Spleen (tissue), 7 donors: ENCODE data around the gene SRPK2.

ENCODE experiments used
- CTCF ChIP-seq, 11 experiments: fragments of 200-600 bp in 7 of 11; fragments of 450-650 bp in 4 of 11; sonication (generic) in 4 of 11; IDR thresholded peaks in 8 of 11; conservative IDR thresholded peaks in 3 of 11; 1 replicate in 7 of 11; 2 replicates in 4 of 11; pipeline versions ENCODE4 v1.4.0 to v1.8.0; 2016 to 2021; ENCODE audit warnings: antibody characterized with exemption in 11 of 11, inconsistent platforms in 4 of 11, mild to moderate bottlenecking in 1 of 11
- POLR2A ChIP-seq, 3 donors: fragments of 450-650 bp; IDR thresholded peaks; one replicate each; pipeline ENCODE4 v1.5.1; 2017; ENCODE audit warnings: antibody characterized with exemption in 3 of 3, mild to moderate bottlenecking in 1 of 3
- POLR2AphosphoS5 ChIP-seq, 3 donors: sonication (generic); formaldehyde crosslinking; IDR thresholded peaks; one replicate each; pipeline ENCODE4 v1.5.1; 2017; ENCODE audit warnings: antibody characterized with exemption in 3 of 3
- donor health status: DM: no; HTN: no; CAD: no; lungs with moderate emphysema.
- donor health status: DM: no; HTN: no; CAD: no.
- donor health status: DM: no; HTN: no; CAD: no.

DNA sequence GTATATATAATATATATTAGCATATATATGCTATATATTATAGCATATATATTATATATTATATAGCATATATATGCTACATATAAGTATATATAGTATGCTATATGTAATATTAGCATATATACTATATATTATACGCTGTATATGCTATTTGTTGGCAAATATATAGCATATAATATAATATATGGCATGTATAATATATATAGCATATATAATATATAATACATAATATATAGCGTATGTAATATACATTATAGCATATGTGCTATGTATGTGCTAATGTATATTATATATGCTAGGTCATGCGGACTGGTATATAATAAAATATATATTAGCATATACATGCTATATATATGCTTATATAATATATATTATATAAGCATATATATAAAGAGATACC lies 301.9 kb downstream of the SRPK2 start:
- TF ChIP-seq POLR2A (IDR thresholded peaks at IDR 0.05) (no peak), CTCF (IDR thresholded peaks at IDR 0.05 in 8 of 11, conservative IDR thresholded peaks at IDR 0.05 in 3 of 11) (no peak), POLR2AphosphoS5 (IDR thresholded peaks at IDR 0.05) (no peak)
